ENCODE measurements around the gene IGF2R.

GRCh38 chr6:160051390-160051789 is 82.5 kb downstream of the IGF2R start:
- TF ChIP-seq CTCF (IDR thresholded peaks at IDR 0.05) (no peak), EZH2 (IDR thresholded peaks at IDR 0.05; ENCODE audit: borderline replicate concordance, insufficient read depth, low read depth, low read length, poor library complexity, severe bottlenecking) (no peak)
